Measurements from ENCODE around the gene SLIT3. TPM values are rescaled to one million over a fixed set of nuclear protein-coding genes. Genes with fewer than 3 reads are reported as not detected.

The SLIT3 gene
- total RNA-seq, 4 donors from 2014 or later = 0.72 to 37.4 (median 5.3) TPM

DNA sequence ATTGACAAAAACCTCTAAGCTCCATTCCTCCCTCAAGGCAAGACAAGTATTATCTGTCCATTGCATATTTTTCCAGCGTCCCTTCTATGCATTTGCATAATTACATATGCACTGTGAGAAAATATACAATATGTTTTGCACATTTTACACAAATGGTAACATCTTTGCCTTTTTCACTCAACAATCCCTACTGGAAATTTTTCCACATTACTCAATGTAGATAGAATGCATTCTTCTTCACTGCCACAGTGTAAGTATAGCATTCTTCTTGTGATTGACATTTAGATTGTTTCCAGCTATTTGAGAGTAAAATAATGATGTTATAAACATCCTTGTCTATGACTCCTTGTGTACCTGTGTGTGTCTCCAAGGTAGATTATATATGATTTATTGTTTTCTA lies 205.0 kb downstream of the SLIT3 start:
- H3K9me3 ChIP-seq = no peaks in the 10 kb centered on the region
- peaks cover 0 to 7% (median 0%) of the 10 kb centered on the region in 4 donors for H3K27me3 ChIP-seq
- no peak overlapping the region for H3K27ac ChIP-seq
- H3K4me1 ChIP-seq = peaks cover 4 to 38% (median 18%) of the 10 kb centered on the region in 3 donors
- no peaks in the 10 kb centered on the region for H3K36me3 ChIP-seq
- whole genome bisulfite sequencing, 2 donors = 56 to 60% methylated on average over 1 of the region's 1 CpG
- intact Hi-C loops (cut with DNase I) = no loop called here
- H3K4me3 ChIP-seq = no peak overlapping the region
- TF ChIP-seq, protein P1, sequence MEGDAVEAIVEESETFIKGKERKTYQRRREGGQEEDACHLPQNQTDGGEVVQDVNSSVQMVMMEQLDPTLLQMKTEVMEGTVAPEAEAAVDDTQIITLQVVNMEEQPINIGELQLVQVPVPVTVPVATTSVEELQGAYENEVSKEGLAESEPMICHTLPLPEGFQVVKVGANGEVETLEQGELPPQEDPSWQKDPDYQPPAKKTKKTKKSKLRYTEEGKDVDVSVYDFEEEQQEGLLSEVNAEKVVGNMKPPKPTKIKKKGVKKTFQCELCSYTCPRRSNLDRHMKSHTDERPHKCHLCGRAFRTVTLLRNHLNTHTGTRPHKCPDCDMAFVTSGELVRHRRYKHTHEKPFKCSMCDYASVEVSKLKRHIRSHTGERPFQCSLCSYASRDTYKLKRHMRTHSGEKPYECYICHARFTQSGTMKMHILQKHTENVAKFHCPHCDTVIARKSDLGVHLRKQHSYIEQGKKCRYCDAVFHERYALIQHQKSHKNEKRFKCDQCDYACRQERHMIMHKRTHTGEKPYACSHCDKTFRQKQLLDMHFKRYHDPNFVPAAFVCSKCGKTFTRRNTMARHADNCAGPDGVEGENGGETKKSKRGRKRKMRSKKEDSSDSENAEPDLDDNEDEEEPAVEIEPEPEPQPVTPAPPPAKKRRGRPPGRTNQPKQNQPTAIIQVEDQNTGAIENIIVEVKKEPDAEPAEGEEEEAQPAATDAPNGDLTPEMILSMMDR (IDR thresholded peaks at IDR 0.05) = no peak
- TF ChIP-seq POLR2A (IDR thresholded peaks at IDR 0.05) = no peak
- no peak for DNase-seq

DNA sequence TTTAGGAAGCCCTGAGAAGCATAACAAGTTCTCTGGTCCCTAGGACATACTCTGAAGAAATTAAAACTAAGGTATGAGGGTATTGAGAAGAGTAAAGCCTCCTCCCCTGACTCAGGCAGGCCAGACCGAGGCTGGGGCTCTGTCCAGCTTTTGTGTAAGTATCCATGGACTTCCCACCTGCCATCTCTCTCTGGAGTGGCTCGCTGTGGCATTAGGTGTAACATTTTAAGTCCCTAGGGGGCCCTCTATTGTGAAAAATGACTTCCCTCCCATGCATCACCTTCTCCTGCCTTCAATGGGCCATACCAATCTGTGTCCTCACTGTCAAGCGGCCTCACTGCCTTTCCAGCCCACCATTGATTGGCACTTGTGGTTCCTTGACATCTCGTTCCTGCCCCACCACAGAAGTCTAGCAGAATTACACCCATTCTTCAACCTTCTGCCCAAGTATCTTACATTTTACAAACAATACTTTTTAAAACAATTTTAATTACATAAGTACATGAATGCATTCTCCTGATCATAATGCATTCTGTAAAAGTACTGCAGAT lies 205.5 kb downstream of the SLIT3 start:
- Histone ChIP-seq H3K4me1 (peaks cover 2 to 33% (median 16%) of the 10 kb centered on the region in 3 donors), H3K36me3 (no peaks in the 10 kb centered on the region), H3K27me3 (peaks cover 0 to 7% (median 0%) of the 10 kb centered on the region in 4 donors), H3K9me3 (peaks cover 0 to under 1% (median 0%) of the 10 kb centered on the region in 3 donors), H3K27ac (peak overlapping the region in 1 of 4 donors; percentile 57), H3K4me3 (no peak overlapping the region)
- intact Hi-C loops (cut with DNase I) = no loop called here
- DNase-seq = no peak
- TF ChIP-seq POLR2A (IDR thresholded peaks at IDR 0.05) = no peak
- TF ChIP-seq, protein P1 (IDR thresholded peaks at IDR 0.05) = no peak
- WGBS, 2 donors = 80 to 83% methylated on average over 4 of the region's 4 CpGs

DNA sequence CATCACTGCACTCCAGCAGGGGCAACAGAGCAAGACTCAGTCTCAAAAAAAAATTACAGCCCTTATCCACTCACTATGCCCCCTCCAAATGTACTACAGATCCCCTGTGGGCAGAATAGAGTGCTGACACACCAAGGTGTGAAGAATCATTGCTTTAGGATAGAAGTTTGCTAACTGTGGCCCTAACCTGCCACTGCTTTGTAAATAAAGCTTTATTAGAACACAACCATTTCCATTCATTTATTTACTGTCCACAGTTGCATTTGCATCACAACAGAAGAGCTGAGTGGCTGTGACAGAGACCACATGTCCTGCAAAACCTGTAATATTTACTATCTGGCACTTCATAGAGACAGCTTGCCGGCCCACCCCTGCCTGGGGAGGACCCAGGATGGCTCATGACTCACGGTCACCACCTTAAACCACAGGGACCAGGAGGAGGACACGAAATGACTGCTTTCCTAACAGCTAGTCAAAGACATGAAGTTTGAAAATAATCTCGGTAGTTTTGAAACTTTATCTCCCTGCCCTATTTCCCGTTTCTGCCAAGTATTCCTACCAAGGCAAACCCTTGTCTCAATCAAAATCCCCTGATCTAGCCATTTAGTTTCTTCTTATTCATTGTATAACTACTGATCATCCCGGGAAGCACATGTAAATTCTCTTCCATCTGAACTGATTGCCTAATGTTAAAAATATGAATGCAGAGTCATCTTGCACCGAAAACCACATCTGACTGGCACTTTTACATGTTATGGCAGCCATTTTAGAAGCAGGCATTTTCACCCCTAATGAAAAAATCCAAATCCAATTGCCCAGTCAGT lies 206.1 kb downstream of the SLIT3 start:
- 68 to 69% methylated on average over 7 of the region's 7 CpGs for WGBS, 2 donors
- Histone ChIP-seq H3K4me3 (no peak overlapping the region), H3K4me1 (peaks cover 0 to 26% (median 12%) of the 10 kb centered on the region in 3 donors), H3K36me3 (no peaks in the 10 kb centered on the region), H3K9me3 (peaks cover 0 to 8% (median 0%) of the 10 kb centered on the region in 3 donors), H3K27me3 (peaks cover 0 to 7% (median 0%) of the 10 kb centered on the region in 4 donors), H3K27ac (peak overlapping the region in 1 of 4 donors; percentile 57)
- intact Hi-C loops (cut with DNase I) = no loop called here
- DNase-seq = no peak
- TF ChIP-seq, protein P1 (IDR thresholded peaks at IDR 0.05) = no peak
- no peak for TF ChIP-seq POLR2A (IDR thresholded peaks at IDR 0.05)

DNA sequence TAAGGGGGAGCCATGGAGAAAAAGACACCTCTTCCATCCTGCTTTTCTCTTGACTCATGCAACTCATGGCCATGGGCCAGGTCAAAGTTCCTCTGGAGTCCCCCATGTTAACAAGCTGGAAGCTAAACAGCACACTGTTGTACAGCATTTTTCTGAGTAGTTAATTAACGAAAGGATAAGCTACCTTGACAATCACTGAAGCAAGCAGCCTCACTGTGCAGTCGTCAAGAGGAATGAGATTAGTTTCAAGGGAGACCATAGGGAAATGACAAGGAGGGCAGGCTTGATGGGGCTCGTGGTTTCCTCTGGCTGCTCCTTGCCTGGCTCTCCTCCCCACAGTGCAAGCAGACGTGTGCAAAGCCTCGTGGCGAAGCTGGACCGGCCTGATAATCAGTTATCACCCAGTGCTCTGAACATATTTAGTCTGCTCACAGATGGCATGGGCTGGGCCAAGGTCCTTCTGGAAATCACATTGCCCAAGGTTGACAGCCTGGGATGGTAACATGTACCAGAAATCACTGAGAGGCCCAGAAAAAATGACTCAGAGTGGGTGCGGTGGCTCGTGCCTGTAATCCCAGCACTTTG lies 209.5 kb downstream of the SLIT3 start:
- H3K9me3 ChIP-seq = peaks cover 0 to 8% (median 0%) of the 10 kb centered on the region in 3 donors
- intact Hi-C loops (cut with DNase I) = no loop called here
- H3K4me1 ChIP-seq = peaks cover 0 to 12% (median 10%) of the 10 kb centered on the region in 3 donors
- TF ChIP-seq POLR2A (IDR thresholded peaks at IDR 0.05) = no peak
- TF ChIP-seq, protein P1 (IDR thresholded peaks at IDR 0.05) = no peak
- H3K4me3 ChIP-seq = no peak overlapping the region
- H3K27me3 ChIP-seq = no peaks in the 10 kb centered on the region
- DNase-seq = no peak
- H3K36me3 ChIP-seq = no peaks in the 10 kb centered on the region
- H3K27ac ChIP-seq = no peak overlapping the region
- WGBS, 2 donors = 84 to 92% methylated on average over 5 to 8 of the region's 9 CpGs

DNA sequence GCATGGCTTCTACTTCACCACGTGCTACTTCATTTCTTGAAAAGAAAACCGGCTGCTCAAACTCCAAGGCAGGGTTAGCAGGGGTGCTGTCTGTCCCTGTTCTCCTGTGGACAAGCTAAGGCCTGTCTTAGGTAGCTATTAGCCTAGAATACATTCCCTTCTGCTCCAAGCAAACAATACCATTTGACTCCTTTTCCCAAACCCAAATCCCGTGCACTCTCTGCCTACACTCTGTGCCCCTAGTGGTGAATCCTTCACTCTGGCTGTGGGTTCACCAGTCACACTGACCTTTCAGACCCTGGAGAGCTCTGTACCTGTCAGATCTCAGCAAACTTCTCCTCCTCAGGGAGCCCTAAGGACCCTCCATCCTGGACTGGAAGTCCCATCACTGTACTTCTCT lies 211.6 kb downstream of the SLIT3 start:
- TF ChIP-seq POLR2A (IDR thresholded peaks at IDR 0.05) = no peak
- TF ChIP-seq, protein P1 (IDR thresholded peaks at IDR 0.05) = peak in 2 of 6 experiments; percentile 5 to 30
- Histone ChIP-seq H3K27me3 (no peaks in the 10 kb centered on the region), H3K4me3 (no peak overlapping the region), H3K4me1 (peaks cover 0 to 20% (median 7%) of the 10 kb centered on the region in 3 donors), H3K36me3 (no peaks in the 10 kb centered on the region), H3K9me3 (peaks cover 0 to 8% (median 0%) of the 10 kb centered on the region in 3 donors), H3K27ac (no peak overlapping the region)
- intact Hi-C loops (cut with DNase I) = no loop called here
- no peak for DNase-seq
- 27 to 51% methylated on average over 3 of the region's 3 CpGs for WGBS, 2 donors
